Lower lobe of right lung (tissue), 2 donors: ENCODE results near the gene CASQ2. TPM values are rescaled to one million over a fixed set of nuclear protein-coding genes. Genes with fewer than 3 reads are reported as not detected.
A peak's percentile ranks its signal among the peaks of the same experiment; 100 is the strongest.

Experiments
- ATAC-seq, 2 donors: fragments of 200-7000 bp; cut with Tn5 transposase; one replicate each; pipeline ENCODE4 v1.9.1; 2020 to 2022; ENCODE audit warnings: mild to moderate bottlenecking in 2 of 2, moderate library complexity in 2 of 2
- DNase-seq: peaks from one replicate; pipeline ENCODE4 v3.0.0-alpha.2; 2020
- H3K27ac ChIP-seq: fragments of 200-600 bp; one replicate; pipeline ENCODE4 v1.8.0; 2022
- H3K27me3 ChIP-seq: fragments of 200-600 bp; one replicate; pipeline ENCODE4 v1.8.0; 2022; ENCODE audit warnings: low read depth
- H3K36me3 ChIP-seq: fragments of 200-600 bp; one replicate; pipeline ENCODE4 v1.8.0; 2022; ENCODE audit warnings: mild to moderate bottlenecking
- H3K4me1 ChIP-seq: fragments of 200-600 bp; one replicate; pipeline ENCODE4 v1.8.0; 2022
- H3K4me3 ChIP-seq: fragments of 200-600 bp; one replicate; pipeline ENCODE4 v1.8.0; 2022; ENCODE audit warnings: mild to moderate bottlenecking
- H3K9me3 ChIP-seq: fragments of 200-600 bp; one replicate; pipeline ENCODE4 v1.8.0; 2022
- CTCF ChIP-seq: fragments of 200-600 bp; IDR thresholded peaks from one replicate; pipeline ENCODE4 v1.8.0; 2022; ENCODE audit warnings: antibody characterized with exemption, mild to moderate bottlenecking
- intact Hi-C: fragments of 100-400 bp; cut with DNase I; formaldehyde crosslinking; loops from one replicate; pipeline ENCODE4 v1.11.0; 2022
- long read RNA-seq: library from polyadenylated mRNA; unstranded; transcript quantifications from one replicate; pipeline ENCODE4 v2.0.0, GENCODE V29; 2021
- total RNA-seq: library from RNA; stranded (reverse); fragmentation: NEBNext Ultra II Directional; extraction: Animal tissue kit (Norgen Biotek cat#: 25700); gene quantifications from one replicate; pipeline ENCODE4 v1.2.1, GENCODE V29; 2021
- donor health status: DM: no; HTN: yes; CAD: no; lungs with severe emphysema.

The CASQ2 gene
- 3.3 TPM for total RNA-seq
- long read RNA-seq, partial matches to known transcripts, result 1 of 4 reads
- long read RNA-seq, other reads (novel, unspliced or antisense), result 1 of 4 reads

- no peaks in the 10 kb centered on the region for H3K36me3 ChIP-seq
- H3K27ac ChIP-seq, result no peak within 1 kb of the TSS
- H3K9me3 ChIP-seq, result no peaks in the 10 kb centered on the region
- H3K4me1 ChIP-seq, result peaks cover 8% of the 10 kb centered on the region
- DNase-seq (no peak), ATAC-seq (no peak)
- no peaks in the 10 kb centered on the region for H3K27me3 ChIP-seq
- no peak for TF ChIP-seq CTCF
- intact Hi-C loops, result no loop called here
- no peak within 1 kb of the TSS for H3K4me3 ChIP-seq
Measured at GRCh38 chr1:115768549-115768948, at the start of gene CASQ2. Gene CASQ2, minus strand, starts transcription at chr1:115768714. Its CDS starts 173 bp downstream, at chr1:115768541.

- no peak overlapping the region for H3K27ac ChIP-seq
- no peaks in the 10 kb centered on the region for H3K36me3 ChIP-seq
- no peak for ATAC-seq
- intact Hi-C loops, result loop anchor here (10.0 kb wide), 1 partner anchor 159 kb away; the partner anchor contains the start of gene SLC22A15
- no peak for TF ChIP-seq CTCF
- no peak overlapping the region for H3K4me3 ChIP-seq
- no peaks in the 10 kb centered on the region for H3K27me3 ChIP-seq
- no peaks in the 10 kb centered on the region for H3K9me3 ChIP-seq
- DNase-seq, result no peak
- H3K4me1 ChIP-seq, result peaks cover 13% of the 10 kb centered on the region
Measured at GRCh38 chr1:115815694-115816093, 47.2 kb upstream of the CASQ2 start.

GRCh38 chr1:115814685-115815398 lies 46.3 kb upstream of the CASQ2 start:
- ATAC-seq, result no peak
- H3K36me3 ChIP-seq, result no peaks in the 10 kb centered on the region
- no peak overlapping the region for H3K4me3 ChIP-seq
- H3K27ac ChIP-seq, result no peak overlapping the region
- intact Hi-C loops, result loop anchor here (10.0 kb wide), 1 partner anchor 160 kb away; the partner anchor contains the start of gene SLC22A15
- no peaks in the 10 kb centered on the region for H3K27me3 ChIP-seq
- H3K9me3 ChIP-seq, result no peaks in the 10 kb centered on the region
- H3K4me1 ChIP-seq, result peaks cover 21% of the 10 kb centered on the region
- no peak for DNase-seq
- TF ChIP-seq CTCF, result no peak

- peaks cover 31% of the 10 kb centered on the region for H3K4me1 ChIP-seq
- no peaks in the 10 kb centered on the region for H3K27me3 ChIP-seq
- no peaks in the 10 kb centered on the region for H3K9me3 ChIP-seq
- no peak for TF ChIP-seq CTCF
- H3K27ac ChIP-seq, result no peak overlapping the region
- ATAC-seq, result peak in 1 of 2 donors; percentile 41
- no peak for DNase-seq
- no peak overlapping the region for H3K4me3 ChIP-seq
- intact Hi-C loops, result loop anchor here (10.0 kb wide), 1 partner anchor 161 kb away; the partner anchor contains the start of gene SLC22A15
- H3K36me3 ChIP-seq, result no peaks in the 10 kb centered on the region
Measured at GRCh38 chr1:115813727-115814126, 45.2 kb upstream of the CASQ2 start.

- ATAC-seq (peak; percentile 92), DNase-seq (peak; percentile 75)
- intact Hi-C loops, result loop anchor here (10.0 kb wide), 1 partner anchor 164 kb away; the partner anchor contains the start of gene SLC22A15
- peaks cover 44% of the 10 kb centered on the region for H3K4me1 ChIP-seq
- no peaks in the 10 kb centered on the region for H3K27me3 ChIP-seq
- no peaks in the 10 kb centered on the region for H3K36me3 ChIP-seq
- no peaks in the 10 kb centered on the region for H3K9me3 ChIP-seq
- H3K4me3 ChIP-seq, result no peak overlapping the region
- peak overlapping the region; percentile 20 for H3K27ac ChIP-seq
- TF ChIP-seq CTCF, result no peak
Measured at GRCh38 chr1:115811140-115811828, 42.8 kb upstream of the CASQ2 start.
